ENCODE results near the gene ATOH8.

Gene ATOH8

DNA sequence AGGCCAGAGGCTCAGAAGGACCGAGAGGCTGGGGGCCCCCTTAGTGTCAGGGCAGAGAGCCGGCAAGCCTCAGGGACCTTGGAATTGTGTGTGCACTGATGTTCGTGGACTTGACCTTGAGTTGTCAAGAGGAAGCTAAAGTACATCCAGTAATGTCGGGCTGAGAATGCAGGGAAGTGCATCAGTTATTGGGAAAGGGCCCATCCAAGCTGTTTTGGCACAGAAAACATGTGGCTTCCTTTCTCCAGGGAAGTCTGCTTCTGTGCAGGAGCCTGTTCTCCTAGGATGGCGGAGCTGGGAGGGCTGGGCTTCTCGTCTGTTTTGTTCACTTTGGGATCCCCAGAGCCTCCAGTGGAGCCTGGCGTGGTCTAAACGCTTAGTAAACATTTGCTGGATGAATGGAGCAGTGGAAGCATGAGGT, 23.7 kb downstream of the ATOH8 start:
- peaks cover 6% of the 10 kb centered on the region for H3K27me3 ChIP-seq (ENCODE audit: control insufficient read depth, insufficient read depth, low read length)
- H3K36me3 ChIP-seq (ENCODE audit: control insufficient read depth, low read depth, low read length), result no peaks in the 10 kb centered on the region
- H3K4me1 ChIP-seq (ENCODE audit: control insufficient read depth, low read depth, low read length), result peaks cover 6% of the 10 kb centered on the region
- H3K9me3 ChIP-seq (ENCODE audit: control insufficient read depth, low read depth, low read length), result no peaks in the 10 kb centered on the region
- H3K27ac ChIP-seq (ENCODE audit: low read length), result no peak overlapping the region
- H3K4me3 ChIP-seq (ENCODE audit: low read length), result no peak overlapping the region
- no peak overlapping the region for H3K9ac ChIP-seq (ENCODE audit: low read length)

DNA sequence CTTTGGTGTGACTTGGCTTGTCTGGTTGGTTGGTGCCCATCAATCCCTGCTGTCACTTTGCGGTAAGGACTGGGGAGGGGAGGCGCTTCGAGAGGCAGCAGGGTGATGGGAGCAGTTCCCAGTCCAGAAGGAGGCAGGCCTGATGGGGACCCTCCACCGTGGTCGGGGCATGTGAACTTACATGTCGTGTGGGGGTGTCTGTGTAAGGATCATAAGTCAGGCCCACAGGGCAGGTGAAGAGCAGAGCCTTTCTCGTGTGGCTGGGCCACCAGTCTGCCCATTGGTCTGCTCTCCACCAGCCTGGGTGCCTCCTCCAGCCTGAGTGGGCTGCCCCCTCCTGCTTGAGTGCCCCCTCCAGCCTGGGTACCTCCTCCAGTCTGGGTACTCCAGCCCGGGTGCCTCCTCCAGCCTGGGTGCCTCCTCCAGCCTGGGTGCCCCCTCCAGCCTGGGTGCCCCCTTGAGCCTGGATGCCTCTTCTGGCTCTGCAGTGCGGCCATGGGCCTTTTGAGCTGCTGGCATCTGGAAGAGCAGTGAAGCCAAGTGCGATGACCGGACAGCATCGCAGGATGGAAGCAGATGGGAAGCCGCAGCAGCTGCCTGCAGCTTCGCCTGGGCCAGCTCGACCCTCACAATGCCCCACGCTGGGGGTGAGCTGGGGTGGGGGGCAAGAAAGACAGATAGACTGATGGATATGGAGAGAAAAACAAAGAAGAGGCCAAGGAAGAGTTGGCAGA, 25.0 kb downstream of the ATOH8 start:
- no peak overlapping the region for H3K4me3 ChIP-seq (ENCODE audit: low read length)
- H3K9ac ChIP-seq (ENCODE audit: low read length), result no peak overlapping the region
- no peaks in the 10 kb centered on the region for H3K27me3 ChIP-seq (ENCODE audit: control insufficient read depth, insufficient read depth, low read length)
- no peaks in the 10 kb centered on the region for H3K4me1 ChIP-seq (ENCODE audit: control insufficient read depth, low read depth, low read length)
- H3K9me3 ChIP-seq (ENCODE audit: control insufficient read depth, low read depth, low read length), result no peaks in the 10 kb centered on the region
- H3K27ac ChIP-seq (ENCODE audit: low read length), result no peak overlapping the region
- no peaks in the 10 kb centered on the region for H3K36me3 ChIP-seq (ENCODE audit: control insufficient read depth, low read depth, low read length)

DNA sequence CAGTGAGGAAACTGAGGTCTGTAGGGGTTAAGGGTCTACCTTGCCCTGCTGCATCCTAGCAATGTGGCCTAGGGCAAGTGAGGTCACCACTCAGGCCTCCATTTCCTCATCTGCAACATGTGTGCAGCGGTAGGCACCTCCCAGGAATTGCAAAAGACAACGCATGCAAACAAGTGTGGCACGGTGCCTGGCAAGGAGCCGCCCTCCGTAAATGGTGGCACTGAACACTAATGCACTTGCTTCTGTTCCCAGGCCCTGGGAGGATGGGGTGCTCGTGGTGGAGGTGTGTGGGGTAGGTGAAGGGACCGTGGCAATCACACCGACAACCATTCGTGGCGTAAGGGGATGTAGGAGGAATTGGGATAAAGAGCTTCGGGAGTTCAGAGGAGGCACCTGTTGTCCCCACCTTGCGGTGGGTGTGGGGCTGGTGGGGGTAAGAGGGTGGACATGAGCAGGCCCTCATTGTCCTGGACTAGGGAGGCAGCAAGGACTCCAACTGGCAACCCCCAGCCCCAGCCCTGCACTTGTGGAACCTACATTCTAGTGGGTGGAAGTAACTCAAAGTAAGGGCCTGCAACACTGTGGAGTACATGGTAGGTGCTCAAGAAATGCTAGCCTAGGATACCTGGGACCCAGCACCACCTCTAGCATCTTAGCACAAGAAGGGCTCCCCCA, 26.0 kb downstream of the ATOH8 start:
- H3K4me3 ChIP-seq (ENCODE audit: low read length), result no peak overlapping the region
- no peaks in the 10 kb centered on the region for H3K36me3 ChIP-seq (ENCODE audit: control insufficient read depth, low read depth, low read length)
- no peaks in the 10 kb centered on the region for H3K9me3 ChIP-seq (ENCODE audit: control insufficient read depth, low read depth, low read length)
- no peaks in the 10 kb centered on the region for H3K27me3 ChIP-seq (ENCODE audit: control insufficient read depth, insufficient read depth, low read length)
- no peak overlapping the region for H3K9ac ChIP-seq (ENCODE audit: low read length)
- H3K27ac ChIP-seq (ENCODE audit: low read length), result no peak overlapping the region
- H3K4me1 ChIP-seq (ENCODE audit: control insufficient read depth, low read depth, low read length), result no peaks in the 10 kb centered on the region

DNA sequence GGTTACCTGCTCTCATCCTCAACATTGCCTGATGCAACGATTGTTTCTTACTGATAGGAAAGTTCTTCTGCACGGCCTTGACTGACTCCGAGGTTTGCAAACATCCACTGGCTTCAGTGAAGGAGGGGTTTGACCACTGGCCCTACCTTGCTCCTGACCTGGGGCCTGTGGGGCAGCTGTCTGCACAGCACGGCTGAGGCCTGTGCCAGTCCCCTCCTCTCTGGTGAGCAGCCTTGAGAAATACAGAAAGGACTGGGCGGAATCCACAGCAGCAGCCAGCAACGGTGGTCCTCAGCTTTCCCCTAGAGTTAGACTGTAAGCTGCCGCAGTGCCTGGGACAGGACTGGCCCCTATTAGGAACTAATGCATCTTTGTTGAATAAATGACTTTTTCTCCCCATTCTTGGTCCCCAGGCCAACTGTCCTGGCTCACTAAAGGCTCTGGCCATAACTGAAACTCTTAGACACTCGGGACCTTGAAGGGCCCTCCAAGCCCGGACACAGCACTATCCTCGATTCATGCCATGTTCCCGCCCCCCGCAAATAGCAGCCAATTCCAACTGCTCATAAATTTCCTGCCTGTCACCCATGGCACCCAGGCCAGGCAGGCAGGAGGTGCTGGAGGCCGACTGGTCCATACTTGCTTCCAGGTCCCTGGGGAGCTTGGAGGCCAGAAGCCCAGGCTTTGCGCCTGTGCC, 26.7 kb downstream of the ATOH8 start:
- no peak overlapping the region for H3K4me3 ChIP-seq (ENCODE audit: low read length)
- no peaks in the 10 kb centered on the region for H3K36me3 ChIP-seq (ENCODE audit: control insufficient read depth, low read depth, low read length)
- no peaks in the 10 kb centered on the region for H3K9me3 ChIP-seq (ENCODE audit: control insufficient read depth, low read depth, low read length)
- no peak overlapping the region for H3K27ac ChIP-seq (ENCODE audit: low read length)
- H3K27me3 ChIP-seq (ENCODE audit: control insufficient read depth, insufficient read depth, low read length), result no peaks in the 10 kb centered on the region
- no peaks in the 10 kb centered on the region for H3K4me1 ChIP-seq (ENCODE audit: control insufficient read depth, low read depth, low read length)
- no peak overlapping the region for H3K9ac ChIP-seq (ENCODE audit: low read length)

DNA sequence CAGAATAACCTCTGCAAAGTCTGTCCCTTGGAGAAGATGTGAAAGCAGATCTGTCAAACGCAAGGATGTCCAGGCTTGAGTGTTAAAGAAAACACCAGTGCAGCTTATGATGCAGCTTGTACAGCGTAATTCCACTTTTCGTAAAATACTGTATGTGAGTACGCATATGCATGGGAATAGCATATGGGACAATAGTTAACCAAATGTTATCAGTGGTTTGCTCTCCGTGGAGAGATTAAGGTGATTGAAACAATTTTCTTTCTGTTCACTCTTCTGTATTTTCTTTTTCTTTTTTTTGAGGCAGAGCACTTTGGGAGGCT, 27.2 kb downstream of the ATOH8 start:
- no peak overlapping the region for H3K27ac ChIP-seq (ENCODE audit: low read length)
- H3K9ac ChIP-seq (ENCODE audit: low read length), result no peak overlapping the region
- H3K27me3 ChIP-seq (ENCODE audit: control insufficient read depth, insufficient read depth, low read length), result no peaks in the 10 kb centered on the region
- no peaks in the 10 kb centered on the region for H3K9me3 ChIP-seq (ENCODE audit: control insufficient read depth, low read depth, low read length)
- no peak overlapping the region for H3K4me3 ChIP-seq (ENCODE audit: low read length)
- H3K4me1 ChIP-seq (ENCODE audit: control insufficient read depth, low read depth, low read length), result no peaks in the 10 kb centered on the region
- no peaks in the 10 kb centered on the region for H3K36me3 ChIP-seq (ENCODE audit: control insufficient read depth, low read depth, low read length)

DNA sequence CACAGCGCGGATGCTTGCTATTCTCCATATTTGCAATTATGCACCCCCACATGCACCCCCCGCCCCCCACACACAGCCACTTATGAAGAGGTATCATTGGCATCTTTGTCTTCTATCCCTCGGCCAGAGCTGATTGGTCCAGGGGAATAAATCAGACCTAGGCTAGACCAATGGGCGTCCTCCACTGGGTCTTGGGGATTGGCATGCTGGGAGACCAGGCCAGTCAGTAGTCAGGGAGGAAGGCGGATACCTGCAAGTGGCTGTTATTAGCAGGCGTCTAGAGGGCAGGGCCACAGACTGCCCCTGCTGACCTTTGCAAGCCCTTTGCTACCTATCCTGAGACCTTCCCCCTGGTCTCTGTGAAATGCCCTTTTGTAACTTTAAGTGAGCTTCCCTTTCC, 30.0 kb downstream of the ATOH8 start:
- Histone ChIP-seq H3K9me3 (ENCODE audit: control insufficient read depth, low read depth, low read length) (no peaks in the 10 kb centered on the region), H3K9ac (ENCODE audit: low read length) (no peak overlapping the region), H3K36me3 (ENCODE audit: control insufficient read depth, low read depth, low read length) (no peaks in the 10 kb centered on the region), H3K27ac (ENCODE audit: low read length) (no peak overlapping the region), H3K4me3 (ENCODE audit: low read length) (no peak overlapping the region), H3K4me1 (ENCODE audit: control insufficient read depth, low read depth, low read length) (no peaks in the 10 kb centered on the region), H3K27me3 (ENCODE audit: control insufficient read depth, insufficient read depth, low read length) (no peaks in the 10 kb centered on the region)

DNA sequence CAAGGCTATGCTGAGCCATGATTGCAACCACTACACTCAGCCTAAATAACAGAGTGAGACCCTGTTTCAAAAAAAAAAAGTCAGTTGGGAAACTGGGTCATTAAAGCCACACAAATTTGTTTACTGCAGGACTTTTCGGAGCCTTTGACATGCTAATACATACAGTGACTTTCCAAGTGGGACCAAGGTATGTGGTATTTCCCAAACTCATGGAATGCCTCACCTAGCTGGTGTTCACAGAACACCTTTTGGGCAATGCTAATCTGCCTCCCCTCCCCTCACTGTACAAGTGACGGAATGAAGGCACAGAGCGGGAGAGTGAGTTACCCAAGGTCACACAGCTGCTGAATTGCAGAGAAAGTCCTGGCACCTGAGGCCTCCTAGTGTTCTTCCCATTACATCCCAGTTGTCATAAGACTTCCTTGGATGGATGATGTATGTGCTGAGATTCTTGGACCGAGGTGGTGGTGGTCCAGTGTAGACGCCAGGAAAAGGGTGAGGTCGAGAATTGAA, 30.7 kb downstream of the ATOH8 start:
- H3K36me3 ChIP-seq (ENCODE audit: control insufficient read depth, low read depth, low read length), result no peaks in the 10 kb centered on the region
- H3K27me3 ChIP-seq (ENCODE audit: control insufficient read depth, insufficient read depth, low read length), result no peaks in the 10 kb centered on the region
- H3K4me3 ChIP-seq (ENCODE audit: low read length), result no peak overlapping the region
- no peaks in the 10 kb centered on the region for H3K4me1 ChIP-seq (ENCODE audit: control insufficient read depth, low read depth, low read length)
- H3K9ac ChIP-seq (ENCODE audit: low read length), result no peak overlapping the region
- no peak overlapping the region for H3K27ac ChIP-seq (ENCODE audit: low read length)
- H3K9me3 ChIP-seq (ENCODE audit: control insufficient read depth, low read depth, low read length), result no peaks in the 10 kb centered on the region

DNA sequence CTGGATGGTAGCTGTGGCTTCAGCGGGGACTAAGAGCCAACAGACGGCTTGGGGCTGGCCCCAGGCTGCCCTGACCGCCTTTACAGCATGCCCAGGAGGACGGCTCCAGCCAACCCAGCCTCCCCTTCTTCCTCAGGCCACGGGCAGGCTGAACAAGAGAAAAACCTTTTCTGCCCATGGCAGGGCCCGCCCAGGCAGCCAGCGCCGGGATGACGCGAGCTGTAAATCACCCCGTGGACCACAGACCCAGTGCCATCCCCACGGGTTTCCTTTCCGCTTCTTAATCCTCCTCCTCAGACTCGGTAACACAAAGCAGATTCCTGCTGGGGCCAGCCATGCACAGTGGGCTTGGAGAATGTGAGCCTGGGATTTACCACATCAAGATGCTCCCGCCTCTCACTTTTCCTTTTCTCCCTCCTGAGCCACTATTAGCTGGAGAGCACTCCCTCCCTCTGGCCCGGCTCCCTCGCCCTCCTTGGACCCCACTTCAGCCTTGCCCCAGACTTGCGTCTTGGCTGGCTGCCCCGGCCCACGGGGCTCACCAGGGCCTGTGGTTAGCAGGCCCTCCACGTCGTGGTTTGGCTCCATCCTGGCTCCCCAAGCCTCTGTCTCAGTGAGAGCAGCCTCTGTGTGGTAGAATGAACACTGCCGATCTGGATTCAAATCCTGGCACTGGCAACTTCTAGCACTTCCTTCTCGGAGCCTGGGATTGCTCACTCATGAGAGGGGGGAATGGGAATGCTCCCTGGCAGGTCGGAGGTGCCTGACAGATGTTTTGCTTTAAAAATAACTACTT, 31.4 kb downstream of the ATOH8 start:
- Histone ChIP-seq H3K4me3 (ENCODE audit: low read length) (no peak overlapping the region), H3K27ac (ENCODE audit: low read length) (no peak overlapping the region), H3K4me1 (ENCODE audit: control insufficient read depth, low read depth, low read length) (no peaks in the 10 kb centered on the region), H3K9ac (ENCODE audit: low read length) (no peak overlapping the region), H3K27me3 (ENCODE audit: control insufficient read depth, insufficient read depth, low read length) (no peaks in the 10 kb centered on the region), H3K36me3 (ENCODE audit: control insufficient read depth, low read depth, low read length) (no peaks in the 10 kb centered on the region), H3K9me3 (ENCODE audit: control insufficient read depth, low read depth, low read length) (no peaks in the 10 kb centered on the region)

DNA sequence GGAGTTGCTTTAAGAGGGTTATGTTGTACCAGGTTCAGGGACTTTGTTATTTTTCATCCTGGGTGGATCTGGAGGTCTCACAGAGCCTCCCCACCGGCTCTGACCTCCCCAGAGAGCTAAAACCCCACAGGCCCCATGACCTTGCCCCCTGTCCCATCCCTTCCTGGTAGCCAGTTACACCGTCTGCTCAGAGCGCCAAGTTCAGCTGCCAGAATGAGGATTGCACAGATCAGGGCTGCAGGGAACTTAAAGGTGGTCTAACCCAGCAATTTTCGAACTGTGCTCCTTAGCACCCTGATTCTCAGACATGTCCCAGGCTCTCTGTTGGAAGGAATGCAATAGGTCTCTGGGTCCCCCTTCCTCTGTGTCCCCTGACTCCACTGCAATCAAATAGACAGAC, 32.1 kb downstream of the ATOH8 start:
- H3K9ac ChIP-seq (ENCODE audit: low read length), result no peak overlapping the region
- no peaks in the 10 kb centered on the region for H3K27me3 ChIP-seq (ENCODE audit: control insufficient read depth, insufficient read depth, low read length)
- H3K27ac ChIP-seq (ENCODE audit: low read length), result no peak overlapping the region
- H3K4me3 ChIP-seq (ENCODE audit: low read length), result no peak overlapping the region
- no peaks in the 10 kb centered on the region for H3K4me1 ChIP-seq (ENCODE audit: control insufficient read depth, low read depth, low read length)
- H3K36me3 ChIP-seq (ENCODE audit: control insufficient read depth, low read depth, low read length), result no peaks in the 10 kb centered on the region
- no peaks in the 10 kb centered on the region for H3K9me3 ChIP-seq (ENCODE audit: control insufficient read depth, low read depth, low read length)

DNA sequence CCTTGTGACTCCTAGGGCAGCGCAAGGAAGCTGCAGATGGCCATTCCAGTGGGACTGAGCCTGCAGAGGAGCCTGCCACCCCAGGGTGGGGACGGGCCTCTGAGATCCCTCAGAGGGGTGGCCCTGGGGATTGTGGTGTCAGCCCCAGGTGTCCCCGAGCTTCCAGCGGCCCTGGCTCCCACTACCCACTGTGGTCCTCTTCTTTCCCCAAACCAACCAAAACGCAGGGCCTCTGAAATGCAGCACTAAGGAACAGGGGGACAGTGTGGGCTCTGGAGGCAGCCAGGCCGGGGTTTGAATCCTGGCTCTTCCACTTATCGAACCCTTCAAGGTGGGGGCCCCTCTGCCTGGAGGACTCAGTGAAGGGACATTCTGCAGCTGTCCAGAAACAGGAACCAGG, 32.7 kb downstream of the ATOH8 start:
- Histone ChIP-seq H3K36me3 (ENCODE audit: control insufficient read depth, low read depth, low read length) (no peaks in the 10 kb centered on the region), H3K27me3 (ENCODE audit: control insufficient read depth, insufficient read depth, low read length) (no peaks in the 10 kb centered on the region), H3K9ac (ENCODE audit: low read length) (no peak overlapping the region), H3K9me3 (ENCODE audit: control insufficient read depth, low read depth, low read length) (no peaks in the 10 kb centered on the region), H3K4me1 (ENCODE audit: control insufficient read depth, low read depth, low read length) (no peaks in the 10 kb centered on the region), H3K27ac (ENCODE audit: low read length) (no peak overlapping the region), H3K4me3 (ENCODE audit: low read length) (no peak overlapping the region)

DNA sequence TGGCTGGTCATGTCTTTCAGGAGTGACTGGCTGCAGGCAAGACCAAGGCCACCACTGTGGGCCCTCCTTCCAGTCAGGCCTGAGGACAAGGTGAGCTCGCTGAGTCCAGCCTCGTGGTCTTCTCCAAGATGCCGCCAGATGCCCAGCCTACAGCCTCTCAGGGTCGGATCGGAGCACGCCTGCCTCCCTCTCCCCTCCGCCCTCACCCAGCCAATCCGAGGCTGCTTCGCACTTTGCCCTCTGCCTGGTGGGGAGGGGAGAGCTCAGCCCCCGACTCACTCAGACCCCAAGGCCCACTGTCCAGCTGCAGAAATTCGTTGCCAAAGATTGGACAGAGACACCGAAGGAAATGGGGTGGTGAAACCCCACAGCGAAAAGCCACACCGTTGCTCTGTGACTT, 33.1 kb downstream of the ATOH8 start:
- H3K27me3 ChIP-seq (ENCODE audit: control insufficient read depth, insufficient read depth, low read length), result no peaks in the 10 kb centered on the region
- H3K36me3 ChIP-seq (ENCODE audit: control insufficient read depth, low read depth, low read length), result no peaks in the 10 kb centered on the region

More for the DNA sequence above, 33.1 kb downstream of the ATOH8 start:
- Histone ChIP-seq H3K4me1 (ENCODE audit: control insufficient read depth, low read depth, low read length) (no peaks in the 10 kb centered on the region), H3K9me3 (ENCODE audit: control insufficient read depth, low read depth, low read length) (no peaks in the 10 kb centered on the region), H3K27ac (ENCODE audit: low read length) (no peak overlapping the region), H3K9ac (ENCODE audit: low read length) (no peak overlapping the region), H3K4me3 (ENCODE audit: low read length) (no peak overlapping the region)

All from iPS-18a (cell line).